Measurements from ENCODE around the gene PIGA. TPM values are rescaled to one million over a fixed set of nuclear protein-coding genes. Genes with fewer than 3 reads are reported as not detected.
A peak's percentile ranks its signal among the peaks of the same experiment; 100 is the strongest.

The PIGA gene
- total RNA-seq, 1 experiment from 2014 or later, result 15.3 TPM

DNA sequence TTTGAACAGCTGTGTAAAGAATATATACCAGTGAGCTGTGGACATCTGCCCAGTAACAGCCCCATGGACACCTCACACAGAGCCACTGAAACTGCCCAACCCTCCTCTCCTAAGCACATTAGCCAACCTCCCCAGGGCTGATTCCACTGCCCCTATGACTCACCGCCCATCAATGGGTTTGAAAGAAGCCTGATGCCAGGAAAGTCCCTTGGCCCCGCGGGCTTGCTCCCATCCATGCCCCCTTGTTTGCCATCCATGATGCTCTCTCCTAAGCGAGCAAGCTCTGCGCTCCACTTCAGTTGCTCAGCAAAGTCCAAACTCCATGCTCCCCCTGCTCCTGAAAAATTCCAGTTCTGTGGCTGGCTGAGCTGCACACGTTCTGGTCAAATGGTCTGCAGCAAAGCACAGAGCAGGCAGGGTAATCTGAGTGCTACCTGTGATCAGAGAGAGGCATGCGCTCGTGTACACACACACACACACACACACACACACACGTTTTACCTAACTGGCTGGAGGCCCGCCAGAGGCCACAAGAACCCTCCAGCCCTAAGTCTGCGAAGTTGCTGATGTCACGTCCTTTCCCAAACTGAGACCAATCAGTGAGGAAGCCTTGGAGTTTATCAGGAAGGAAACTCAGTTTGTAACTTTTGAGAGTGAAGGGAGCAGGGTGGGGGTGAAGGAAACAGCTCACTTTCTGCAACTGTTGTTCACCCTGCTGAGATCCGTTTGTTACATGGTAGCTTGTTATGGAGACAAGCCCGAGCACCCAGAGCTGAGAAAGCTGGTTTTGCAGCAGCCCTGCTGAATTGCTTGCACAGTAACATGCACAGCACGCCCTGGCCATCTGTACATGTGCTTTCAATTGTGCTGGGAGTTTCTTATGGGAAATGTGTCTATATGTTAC is 65.5 kb downstream of the PIGA start, which contains the start of gene ASB9:
Gene ASB9, minus strand, starts transcription at position 466 of the 904 bp plus-strand sequence. Its CDS starts 209 bp downstream, at position 257.
- Histone ChIP-seq H3K27ac (peak within 1 kb of the TSS; percentile 81), H3K79me2 (ENCODE audit: low read depth) (no peaks in the 10 kb centered on the region), H3K9me2 (ENCODE audit: insufficient read depth) (no peaks in the 10 kb centered on the region), H4K20me1 (ENCODE audit: insufficient read depth) (no peaks in the 10 kb centered on the region), H3K4me1 (replicated peaks; ENCODE audit: insufficient read depth) (peaks cover 21% of the 10 kb centered on the region), H3K4me3 (peak within 1 kb of the TSS; percentile 55), H3K9me3 (ENCODE audit: insufficient read depth, low read depth) (no peaks in the 10 kb centered on the region), H3K27me3 (ENCODE audit: insufficient read depth, low read depth) (no peaks in the 10 kb centered on the region), H3K36me3 (ENCODE audit: low read depth) (no peaks in the 10 kb centered on the region), H3F3A (ENCODE audit: insufficient read depth, low read depth) (peaks cover 17% of the 10 kb centered on the region), H3K4me2 (peak within 1 kb of the TSS; percentile 86), H2AFZ (peak within 1 kb of the TSS; percentile 80)
- ChIA-PET POLR2A (ENCODE audit: unreplicated experiment) (interaction anchor here (0.6 to 0.7 kb wide), 3 partner anchors 468 to 1450 kb away, joined by 3 to 6 read pairs (median 3); partner anchors contain the start of genes CA5B and SYAP1), CTCF (no interaction called here)
- DNase-seq, result peak; percentile 79 to 89
- BruUV-seq (replicated peaks), result no TSS peak
- TF ChIP-seq, protein P1, sequence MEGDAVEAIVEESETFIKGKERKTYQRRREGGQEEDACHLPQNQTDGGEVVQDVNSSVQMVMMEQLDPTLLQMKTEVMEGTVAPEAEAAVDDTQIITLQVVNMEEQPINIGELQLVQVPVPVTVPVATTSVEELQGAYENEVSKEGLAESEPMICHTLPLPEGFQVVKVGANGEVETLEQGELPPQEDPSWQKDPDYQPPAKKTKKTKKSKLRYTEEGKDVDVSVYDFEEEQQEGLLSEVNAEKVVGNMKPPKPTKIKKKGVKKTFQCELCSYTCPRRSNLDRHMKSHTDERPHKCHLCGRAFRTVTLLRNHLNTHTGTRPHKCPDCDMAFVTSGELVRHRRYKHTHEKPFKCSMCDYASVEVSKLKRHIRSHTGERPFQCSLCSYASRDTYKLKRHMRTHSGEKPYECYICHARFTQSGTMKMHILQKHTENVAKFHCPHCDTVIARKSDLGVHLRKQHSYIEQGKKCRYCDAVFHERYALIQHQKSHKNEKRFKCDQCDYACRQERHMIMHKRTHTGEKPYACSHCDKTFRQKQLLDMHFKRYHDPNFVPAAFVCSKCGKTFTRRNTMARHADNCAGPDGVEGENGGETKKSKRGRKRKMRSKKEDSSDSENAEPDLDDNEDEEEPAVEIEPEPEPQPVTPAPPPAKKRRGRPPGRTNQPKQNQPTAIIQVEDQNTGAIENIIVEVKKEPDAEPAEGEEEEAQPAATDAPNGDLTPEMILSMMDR (conservative IDR thresholded peaks at IDR 0.05), result no peak
- no peak for TF ChIP-seq EZH2 (IDR thresholded peaks at IDR 0.05; ENCODE audit: low read depth)
- intact Hi-C loops (cut with micrococcal nuclease; ENCODE audit: unreplicated experiment), result no loop called here

Other genes starting within 250 kb of the PIGA start
- 5.7 and 5.8 TPM in 2 replicates for gene ASB9, start 65.4 kb downstream of the PIGA start, total RNA-seq (2021)
- not detected in 2 replicates for gene ASB11, start 19.9 kb downstream of the PIGA start, total RNA-seq (2021)
- gene VEGFD, start 48.9 kb upstream of the PIGA start, total RNA-seq (2021), result 1.3 and 2.5 TPM in 2 replicates
- 177 and 197 TPM in 2 replicates for gene PIR, start 157.8 kb upstream of the PIGA start, total RNA-seq (2021)
- gene BMX, start 165.3 kb upstream of the PIGA start, total RNA-seq (2021), result not detected in 2 replicates